Activated T-helper 1 cell treated with anti-CD3 and anti-CD28 coated beads, Interleukin-12 subunit alpha, Interleukin-12 subunit beta, Interleukin-2, Interleukin-4 antibody, amounts not matched to agents 30 ng/mL and 10 ng/mL and 1 ng/mL, durations not matched to agents 14 hours and 24 hours and 36 hours (primary cell): ENCODE results near the gene LRP8. TPM values are rescaled to one million over a fixed set of nuclear protein-coding genes. Genes with fewer than 3 reads are reported as not detected.

ENCODE experiments used
- DNase-seq: peaks from one replicate; pipeline ENCODE4 v3.0.0; 2021; ENCODE audit warnings: low spot score
- H3K27ac Mint-ChIP-seq: one replicate; pipeline ENCODE4 v1.8.0; 2021; ENCODE audit warnings: mild to moderate bottlenecking, mixed read lengths
- H3K27me3 Mint-ChIP-seq: one replicate; pipeline ENCODE4 v1.8.0; 2022; ENCODE audit warnings: mild to moderate bottlenecking, moderate library complexity, mixed read lengths; ENCODE audit not compliant: insufficient read depth
- H3K36me3 Mint-ChIP-seq: one replicate; pipeline ENCODE4 v1.8.0; 2021; ENCODE audit warnings: low read depth, mixed read lengths
- H3K4me1 Mint-ChIP-seq: one replicate; pipeline ENCODE4 v1.8.0; 2021; ENCODE audit warnings: low read depth, mixed read lengths
- H3K4me3 Mint-ChIP-seq: one replicate; pipeline ENCODE4 v1.8.0; 2021; ENCODE audit warnings: mild to moderate bottlenecking, moderate library complexity, mixed read lengths
- H3K9me3 Mint-ChIP-seq: one replicate; pipeline ENCODE4 v1.8.0; 2021; ENCODE audit warnings: mixed read lengths
- intact Hi-C: fragments of 100-400 bp; cut with micrococcal nuclease; formaldehyde crosslinking; loops from one replicate; pipeline ENCODE4 v1.15.1; 2024
- total RNA-seq: library from RNA; stranded (reverse); gene quantifications from 2 replicates; pipeline ENCODE4 v1.2.3, GENCODE V29; 2022

The LRP8 gene
- total RNA-seq, 1 donor from 2014 or later: 87.4 TPM

- no peak for DNase-seq
- H3K36me3 Mint-ChIP-seq: peaks cover 43% of the 10 kb centered on the region
These were observed 67.9 kb downstream of the LRP8 start for GRCh38 chr1:53259932-53260331.

GRCh38 chr1:53258216-53258615 lies 69.7 kb downstream of the LRP8 start:
- Mint-ChIP-seq H3K27me3 (no peaks in the 10 kb centered on the region), H3K36me3 (peaks cover 41% of the 10 kb centered on the region), H3K4me1 (no peaks in the 10 kb centered on the region), H3K9me3 (no peaks in the 10 kb centered on the region), H3K27ac (no peak overlapping the region), H3K4me3 (no peak overlapping the region)
- intact Hi-C loops: no loop called here
- DNase-seq: no peak

More at GRCh38 chr1:53259932-53260331, 67.9 kb downstream of the LRP8 start:
- Mint-ChIP-seq H3K9me3 (no peaks in the 10 kb centered on the region), H3K4me1 (no peaks in the 10 kb centered on the region), H3K27me3 (no peaks in the 10 kb centered on the region), H3K27ac (no peak overlapping the region), H3K4me3 (no peak overlapping the region)
- intact Hi-C loops: no loop called here

- Mint-ChIP-seq H3K27ac (no peak overlapping the region), H3K27me3 (no peaks in the 10 kb centered on the region), H3K36me3 (peaks cover 43% of the 10 kb centered on the region)
These were observed 70.3 kb downstream of the LRP8 start for GRCh38 chr1:53257454-53258081.

GRCh38 chr1:53256511-53257453 lies 71.1 kb downstream of the LRP8 start:
- H3K36me3 Mint-ChIP-seq: peaks cover 44% of the 10 kb centered on the region
- intact Hi-C loops: no loop called here

More at GRCh38 chr1:53257454-53258081, 70.3 kb downstream of the LRP8 start:
- intact Hi-C loops: no loop called here
- H3K9me3 Mint-ChIP-seq: no peaks in the 10 kb centered on the region
- no peak for DNase-seq
- no peak overlapping the region for H3K4me3 Mint-ChIP-seq
- H3K4me1 Mint-ChIP-seq: no peaks in the 10 kb centered on the region

GRCh38 chr1:53255031-53255430 lies 72.8 kb downstream of the LRP8 start:
- H3K36me3 Mint-ChIP-seq: peaks cover 52% of the 10 kb centered on the region
- intact Hi-C loops: no loop called here
- H3K9me3 Mint-ChIP-seq: no peaks in the 10 kb centered on the region
- H3K27me3 Mint-ChIP-seq: no peaks in the 10 kb centered on the region
- H3K27ac Mint-ChIP-seq: no peak overlapping the region
- no peak for DNase-seq
- no peak overlapping the region for H3K4me3 Mint-ChIP-seq
- H3K4me1 Mint-ChIP-seq: no peaks in the 10 kb centered on the region

More at GRCh38 chr1:53256511-53257453, 71.1 kb downstream of the LRP8 start:
- Mint-ChIP-seq H3K4me3 (no peak overlapping the region), H3K9me3 (no peaks in the 10 kb centered on the region), H3K4me1 (no peaks in the 10 kb centered on the region), H3K27me3 (no peaks in the 10 kb centered on the region), H3K27ac (no peak overlapping the region)
- no peak for DNase-seq

GRCh38 chr1:53254011-53254640 lies 73.7 kb downstream of the LRP8 start:
- no peak overlapping the region for H3K27ac Mint-ChIP-seq
- DNase-seq: no peak
- no peaks in the 10 kb centered on the region for H3K9me3 Mint-ChIP-seq
- no peak overlapping the region for H3K4me3 Mint-ChIP-seq
- H3K4me1 Mint-ChIP-seq: no peaks in the 10 kb centered on the region
- peaks cover 53% of the 10 kb centered on the region for H3K36me3 Mint-ChIP-seq
- intact Hi-C loops: no loop called here
- no peaks in the 10 kb centered on the region for H3K27me3 Mint-ChIP-seq

GRCh38 chr1:53250325-53250724 lies 77.5 kb downstream of the LRP8 start:
- DNase-seq: no peak
- intact Hi-C loops: no loop called here
- H3K9me3 Mint-ChIP-seq: no peaks in the 10 kb centered on the region
- H3K4me3 Mint-ChIP-seq: no peak overlapping the region
- peaks cover 55% of the 10 kb centered on the region for H3K36me3 Mint-ChIP-seq
- no peak overlapping the region for H3K27ac Mint-ChIP-seq
- no peaks in the 10 kb centered on the region for H3K27me3 Mint-ChIP-seq
- no peaks in the 10 kb centered on the region for H3K4me1 Mint-ChIP-seq

GRCh38 chr1:53249706-53250105 lies 78.2 kb downstream of the LRP8 start:
- H3K27me3 Mint-ChIP-seq: no peaks in the 10 kb centered on the region
- peaks cover 58% of the 10 kb centered on the region for H3K36me3 Mint-ChIP-seq
- no peaks in the 10 kb centered on the region for H3K4me1 Mint-ChIP-seq
- intact Hi-C loops: no loop called here
- H3K27ac Mint-ChIP-seq: no peak overlapping the region
- DNase-seq: no peak
- no peak overlapping the region for H3K4me3 Mint-ChIP-seq
- H3K9me3 Mint-ChIP-seq: no peaks in the 10 kb centered on the region

- H3K4me1 Mint-ChIP-seq: no peaks in the 10 kb centered on the region
- H3K4me3 Mint-ChIP-seq: no peak overlapping the region
- H3K27me3 Mint-ChIP-seq: no peaks in the 10 kb centered on the region
- H3K9me3 Mint-ChIP-seq: no peaks in the 10 kb centered on the region
- no peak for DNase-seq
- peaks cover 54% of the 10 kb centered on the region for H3K36me3 Mint-ChIP-seq
- intact Hi-C loops: no loop called here
- H3K27ac Mint-ChIP-seq: no peak overlapping the region
These were observed 81.4 kb downstream of the LRP8 start for GRCh38 chr1:53246261-53247134.

GRCh38 chr1:53244141-53244540 lies 83.7 kb downstream of the LRP8 start:
- Mint-ChIP-seq H3K36me3 (peaks cover 37% of the 10 kb centered on the region), H3K27me3 (no peaks in the 10 kb centered on the region), H3K4me1 (peaks cover under 1% of the 10 kb centered on the region), H3K27ac (no peak overlapping the region), H3K9me3 (no peaks in the 10 kb centered on the region), H3K4me3 (no peak overlapping the region)
- intact Hi-C loops: no loop called here
- DNase-seq: no peak

- Mint-ChIP-seq H3K27me3 (no peaks in the 10 kb centered on the region), H3K4me1 (peaks cover 15% of the 10 kb centered on the region), H3K4me3 (no peak overlapping the region), H3K36me3 (peaks cover 32% of the 10 kb centered on the region), H3K9me3 (no peaks in the 10 kb centered on the region), H3K27ac (no peak overlapping the region)
- no peak for DNase-seq
- intact Hi-C loops: no loop called here
These were observed 85.5 kb downstream of the LRP8 start for GRCh38 chr1:53242381-53242780.

- no peak for DNase-seq
- no peaks in the 10 kb centered on the region for H3K27me3 Mint-ChIP-seq
- H3K27ac Mint-ChIP-seq: no peak overlapping the region
- no peaks in the 10 kb centered on the region for H3K9me3 Mint-ChIP-seq
- H3K4me3 Mint-ChIP-seq: no peak overlapping the region
- H3K4me1 Mint-ChIP-seq: peaks cover 17% of the 10 kb centered on the region
- H3K36me3 Mint-ChIP-seq: peaks cover 31% of the 10 kb centered on the region
- intact Hi-C loops: no loop called here
These were observed 86.0 kb downstream of the LRP8 start for GRCh38 chr1:53241828-53242227.
